ENCODE measurements around the gene KRTAP4-11.
"Not testable (repeated sequence)": the region's sequence is repeated elsewhere in the genome, so short reads cannot be mapped to it uniquely, and the experiment has no call there.

KRTAP4-11 gene

DNA sequence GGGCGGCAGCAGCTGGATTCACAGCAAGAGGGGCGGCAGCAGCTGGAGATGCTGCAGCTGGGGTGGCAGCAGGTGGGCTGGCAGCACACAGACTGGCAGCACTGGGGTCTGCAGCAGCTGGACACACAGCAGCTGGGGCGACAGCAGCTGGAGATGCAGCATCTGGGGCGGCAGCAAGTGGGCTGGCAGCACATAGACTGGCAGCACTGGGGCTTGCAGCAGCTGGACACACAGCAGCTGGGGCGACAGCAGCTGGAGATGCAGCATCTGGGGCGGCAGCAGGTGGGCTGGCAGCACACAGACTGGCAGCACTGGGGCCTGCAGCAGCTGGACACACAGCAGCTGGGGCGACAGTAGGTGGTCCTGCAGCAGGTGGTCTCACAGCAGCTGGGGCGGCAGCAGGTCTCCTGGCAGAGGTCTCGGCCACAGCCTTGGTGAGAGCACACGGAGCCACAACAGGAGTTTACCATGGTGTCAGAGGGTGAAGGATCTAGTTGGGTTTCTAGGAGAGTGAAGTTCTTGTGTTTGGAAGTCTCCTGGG lies at the start of gene KRTAP4-11:
Gene KRTAP4-11 (minus strand): TSS at position 528 of the 541 bp plus-strand sequence. CDS start 58 bp downstream, at position 470.
- H3K4me1 ChIP-seq (ENCODE audit: control insufficient read depth in 2 of 2, insufficient read depth in 2 of 2, low read length in 2 of 2); H3K27ac ChIP-seq (ENCODE audit: low read depth in 2 of 2, low read length in 2 of 2); H3K4me3 ChIP-seq (ENCODE audit: low read length in 2 of 2); H3K9me3 ChIP-seq (ENCODE audit: control insufficient read depth in 2 of 2, low read length in 2 of 2); H3K36me3 ChIP-seq (ENCODE audit: control insufficient read depth in 2 of 2, insufficient read depth in 2 of 2, low read length in 2 of 2); H3K27me3 ChIP-seq (ENCODE audit: control insufficient read depth in 2 of 2, insufficient read depth in 2 of 2, low read length in 2 of 2); H3K9ac ChIP-seq (ENCODE audit: low read depth in 1 of 2, low read length in 2 of 2): not testable (repeated sequence)

GRCh38 chr17:41167561-41167960 lies 49.4 kb upstream of the KRTAP4-11 start:
- H3K27ac ChIP-seq (ENCODE audit: low read depth in 2 of 2, low read length in 2 of 2), result no peak overlapping the region
- H3K4me1 ChIP-seq (ENCODE audit: control insufficient read depth in 2 of 2, insufficient read depth in 2 of 2, low read length in 2 of 2), result no peaks in the 10 kb centered on the region
- H3K9me3 ChIP-seq (ENCODE audit: control insufficient read depth in 2 of 2, low read length in 2 of 2), result no peaks in the 10 kb centered on the region

DNA sequence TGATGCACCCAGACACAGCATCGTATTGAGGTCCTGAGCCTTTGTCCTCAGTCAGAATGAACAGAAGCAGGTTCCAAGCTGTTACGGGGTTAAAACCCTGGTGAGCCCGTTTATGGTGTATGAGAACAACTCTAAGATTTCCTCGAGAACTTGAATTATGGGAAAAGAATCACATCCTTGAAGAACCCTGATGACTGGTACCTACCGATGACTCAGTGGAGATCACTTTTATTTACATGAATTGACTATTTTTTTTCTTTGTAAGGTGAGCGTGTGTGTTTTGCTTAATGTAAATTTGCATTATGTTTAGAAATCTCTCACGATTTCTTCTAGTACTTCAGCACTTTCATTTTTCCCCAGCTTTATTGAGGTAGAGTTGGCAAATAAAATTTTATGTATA lies 45.7 kb upstream of the KRTAP4-11 start:
- Histone ChIP-seq H3K27me3 (ENCODE audit: control insufficient read depth in 2 of 2, insufficient read depth in 2 of 2, low read length in 2 of 2) (peaks cover 0 to 3% of the 10 kb centered on the region in 2 donors), H3K9ac (ENCODE audit: low read depth in 1 of 2, low read length in 2 of 2) (no peak overlapping the region), H3K27ac (ENCODE audit: low read depth in 2 of 2, low read length in 2 of 2) (no peak overlapping the region), H3K9me3 (ENCODE audit: control insufficient read depth in 2 of 2, low read length in 2 of 2) (no peaks in the 10 kb centered on the region), H3K36me3 (ENCODE audit: control insufficient read depth in 2 of 2, insufficient read depth in 2 of 2, low read length in 2 of 2) (no peaks in the 10 kb centered on the region), H3K4me3 (ENCODE audit: low read length in 2 of 2) (no peak overlapping the region), H3K4me1 (ENCODE audit: control insufficient read depth in 2 of 2, insufficient read depth in 2 of 2, low read length in 2 of 2) (no peaks in the 10 kb centered on the region)

More at GRCh38 chr17:41167561-41167960, 49.4 kb upstream of the KRTAP4-11 start:
- no peak overlapping the region for H3K4me3 ChIP-seq (ENCODE audit: low read length in 2 of 2)
- no peaks in the 10 kb centered on the region for H3K36me3 ChIP-seq (ENCODE audit: control insufficient read depth in 2 of 2, insufficient read depth in 2 of 2, low read length in 2 of 2)
- H3K9ac ChIP-seq (ENCODE audit: low read depth in 1 of 2, low read length in 2 of 2), result no peak overlapping the region
- peaks cover 0 to 3% of the 10 kb centered on the region in 2 donors for H3K27me3 ChIP-seq (ENCODE audit: control insufficient read depth in 2 of 2, insufficient read depth in 2 of 2, low read length in 2 of 2)

GRCh38 chr17:41160648-41161047 lies 42.5 kb upstream of the KRTAP4-11 start, which contains the start of gene KRTAP4-4:
Gene KRTAP4-4, minus strand, starts transcription at chr17:41160748. Its CDS starts 57 bp downstream, at chr17:41160691.
- Histone ChIP-seq H3K27me3 (ENCODE audit: control insufficient read depth in 2 of 2, insufficient read depth in 2 of 2, low read length in 2 of 2) (peaks cover 0 to 3% of the 10 kb centered on the region in 2 donors), H3K4me1 (ENCODE audit: control insufficient read depth in 2 of 2, insufficient read depth in 2 of 2, low read length in 2 of 2) (no peaks in the 10 kb centered on the region), H3K9me3 (ENCODE audit: control insufficient read depth in 2 of 2, low read length in 2 of 2) (no peaks in the 10 kb centered on the region), H3K4me3 (ENCODE audit: low read length in 2 of 2) (no peak within 1 kb of the TSS), H3K9ac (ENCODE audit: low read depth in 1 of 2, low read length in 2 of 2) (no peak within 1 kb of the TSS), H3K36me3 (ENCODE audit: control insufficient read depth in 2 of 2, insufficient read depth in 2 of 2, low read length in 2 of 2) (no peaks in the 10 kb centered on the region), H3K27ac (ENCODE audit: low read depth in 2 of 2, low read length in 2 of 2) (no peak within 1 kb of the TSS)

- H3K36me3 ChIP-seq (ENCODE audit: control insufficient read depth in 2 of 2, insufficient read depth in 2 of 2, low read length in 2 of 2); H3K4me3 ChIP-seq (ENCODE audit: low read length in 2 of 2); H3K27ac ChIP-seq (ENCODE audit: low read depth in 2 of 2, low read length in 2 of 2); H3K9me3 ChIP-seq (ENCODE audit: control insufficient read depth in 2 of 2, low read length in 2 of 2); H3K9ac ChIP-seq (ENCODE audit: low read depth in 1 of 2, low read length in 2 of 2); H3K4me1 ChIP-seq (ENCODE audit: control insufficient read depth in 2 of 2, insufficient read depth in 2 of 2, low read length in 2 of 2); H3K27me3 ChIP-seq (ENCODE audit: control insufficient read depth in 2 of 2, insufficient read depth in 2 of 2, low read length in 2 of 2): not testable (repeated sequence)
Observed at GRCh38 chr17:41160190-41160589, 42.0 kb upstream of the KRTAP4-11 start.

- H3K36me3 ChIP-seq (ENCODE audit: control insufficient read depth in 2 of 2, insufficient read depth in 2 of 2, low read length in 2 of 2), result no peaks in the 10 kb centered on the region
- no peaks in the 10 kb centered on the region for H3K4me1 ChIP-seq (ENCODE audit: control insufficient read depth in 2 of 2, insufficient read depth in 2 of 2, low read length in 2 of 2)
- H3K9ac ChIP-seq (ENCODE audit: low read depth in 1 of 2, low read length in 2 of 2), result no peak overlapping the region
Observed at GRCh38 chr17:41153856-41154255, 35.7 kb upstream of the KRTAP4-11 start.

DNA sequence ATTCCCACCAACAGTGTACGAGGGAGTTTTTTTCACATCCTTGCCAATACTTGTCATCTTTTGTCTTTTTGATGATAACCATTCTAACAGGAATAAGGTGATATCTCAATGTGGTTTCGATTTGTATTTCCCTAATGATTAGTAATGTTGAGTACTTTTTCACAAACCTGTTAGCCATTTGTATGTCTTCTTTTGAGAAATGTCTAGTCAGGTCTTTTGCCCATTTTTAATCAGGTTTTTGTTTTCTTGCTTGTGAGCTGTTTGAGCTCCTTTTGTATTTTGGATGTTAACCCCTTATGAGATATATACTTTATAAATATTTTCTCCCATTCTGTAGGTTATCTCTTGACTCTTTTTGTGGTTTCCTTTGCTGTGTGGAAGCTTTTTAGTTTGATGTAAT lies 33.4 kb upstream of the KRTAP4-11 start:
- Histone ChIP-seq H3K4me3 (ENCODE audit: low read length in 2 of 2) (no peak overlapping the region), H3K36me3 (ENCODE audit: control insufficient read depth in 2 of 2, insufficient read depth in 2 of 2, low read length in 2 of 2) (no peaks in the 10 kb centered on the region), H3K9me3 (ENCODE audit: control insufficient read depth in 2 of 2, low read length in 2 of 2) (no peaks in the 10 kb centered on the region), H3K27ac (ENCODE audit: low read depth in 2 of 2, low read length in 2 of 2) (no peak overlapping the region), H3K9ac (ENCODE audit: low read depth in 1 of 2, low read length in 2 of 2) (no peak overlapping the region), H3K4me1 (ENCODE audit: control insufficient read depth in 2 of 2, insufficient read depth in 2 of 2, low read length in 2 of 2) (no peaks in the 10 kb centered on the region), H3K27me3 (ENCODE audit: control insufficient read depth in 2 of 2, insufficient read depth in 2 of 2, low read length in 2 of 2) (peaks cover 2 to 3% of the 10 kb centered on the region in 2 donors)

More at GRCh38 chr17:41153856-41154255, 35.7 kb upstream of the KRTAP4-11 start:
- Histone ChIP-seq H3K27me3 (ENCODE audit: control insufficient read depth in 2 of 2, insufficient read depth in 2 of 2, low read length in 2 of 2) (peaks cover 2 to 3% of the 10 kb centered on the region in 2 donors), H3K4me3 (ENCODE audit: low read length in 2 of 2) (no peak overlapping the region), H3K27ac (ENCODE audit: low read depth in 2 of 2, low read length in 2 of 2) (no peak overlapping the region), H3K9me3 (ENCODE audit: control insufficient read depth in 2 of 2, low read length in 2 of 2) (no peaks in the 10 kb centered on the region)

DNA sequence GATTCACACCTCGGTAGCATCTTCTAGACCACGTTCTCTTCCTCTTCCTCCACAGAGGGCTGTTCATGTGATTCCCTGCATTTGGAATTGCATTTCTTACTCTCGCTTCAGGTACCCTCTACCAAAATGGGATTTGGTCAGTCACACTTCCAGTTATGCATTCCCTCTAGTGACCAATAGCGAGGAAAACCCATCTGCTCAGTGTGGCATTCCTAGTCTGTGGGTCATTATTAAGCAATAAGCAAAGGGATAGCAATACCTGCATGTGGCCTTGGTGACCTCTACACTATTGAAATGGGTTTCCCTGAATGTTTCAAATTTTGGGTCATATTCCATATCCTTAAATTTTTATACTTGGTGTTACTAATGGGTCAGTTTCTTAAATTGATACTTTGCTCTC lies 31.9 kb upstream of the KRTAP4-11 start:
- Histone ChIP-seq H3K36me3 (ENCODE audit: control insufficient read depth in 2 of 2, insufficient read depth in 2 of 2, low read length in 2 of 2) (no peaks in the 10 kb centered on the region), H3K27me3 (ENCODE audit: control insufficient read depth in 2 of 2, insufficient read depth in 2 of 2, low read length in 2 of 2) (peaks cover 2 to 3% of the 10 kb centered on the region in 2 donors), H3K9me3 (ENCODE audit: control insufficient read depth in 2 of 2, low read length in 2 of 2) (no peaks in the 10 kb centered on the region), H3K9ac (ENCODE audit: low read depth in 1 of 2, low read length in 2 of 2) (no peak overlapping the region), H3K4me3 (ENCODE audit: low read length in 2 of 2) (no peak overlapping the region), H3K4me1 (ENCODE audit: control insufficient read depth in 2 of 2, insufficient read depth in 2 of 2, low read length in 2 of 2) (no peaks in the 10 kb centered on the region), H3K27ac (ENCODE audit: low read depth in 2 of 2, low read length in 2 of 2) (no peak overlapping the region)

DNA sequence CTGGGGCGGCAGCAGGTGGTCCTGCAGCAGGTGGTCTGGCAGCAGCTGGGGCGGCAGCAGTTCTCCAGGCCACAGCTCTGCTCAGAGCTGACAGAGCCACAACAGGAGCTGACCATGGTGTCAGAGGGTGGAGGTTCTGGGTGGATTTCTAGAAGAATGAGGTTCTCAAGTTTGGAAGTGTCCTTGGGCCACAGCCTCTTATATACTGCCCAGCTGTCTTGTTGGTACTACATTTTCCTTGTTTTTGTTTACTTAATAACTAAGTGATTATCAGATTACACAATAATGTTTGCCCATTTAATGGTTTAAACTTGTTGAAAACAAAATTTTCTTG lies 31.4 kb upstream of the KRTAP4-11 start, which contains the start of gene KRTAP4-5:
Gene KRTAP4-5 (minus strand): TSS at position 174 of the 334 bp plus-strand sequence. CDS start 58 bp downstream, at position 116.
- Histone ChIP-seq H3K27ac (ENCODE audit: low read depth in 2 of 2, low read length in 2 of 2) (no peak within 1 kb of the TSS), H3K27me3 (ENCODE audit: control insufficient read depth in 2 of 2, insufficient read depth in 2 of 2, low read length in 2 of 2) (peaks cover 2 to 3% of the 10 kb centered on the region in 2 donors), H3K36me3 (ENCODE audit: control insufficient read depth in 2 of 2, insufficient read depth in 2 of 2, low read length in 2 of 2) (no peaks in the 10 kb centered on the region), H3K9me3 (ENCODE audit: control insufficient read depth in 2 of 2, low read length in 2 of 2) (no peaks in the 10 kb centered on the region), H3K4me3 (ENCODE audit: low read length in 2 of 2) (no peak within 1 kb of the TSS), H3K4me1 (ENCODE audit: control insufficient read depth in 2 of 2, insufficient read depth in 2 of 2, low read length in 2 of 2) (no peaks in the 10 kb centered on the region), H3K9ac (ENCODE audit: low read depth in 1 of 2, low read length in 2 of 2) (no peak within 1 kb of the TSS)

DNA sequence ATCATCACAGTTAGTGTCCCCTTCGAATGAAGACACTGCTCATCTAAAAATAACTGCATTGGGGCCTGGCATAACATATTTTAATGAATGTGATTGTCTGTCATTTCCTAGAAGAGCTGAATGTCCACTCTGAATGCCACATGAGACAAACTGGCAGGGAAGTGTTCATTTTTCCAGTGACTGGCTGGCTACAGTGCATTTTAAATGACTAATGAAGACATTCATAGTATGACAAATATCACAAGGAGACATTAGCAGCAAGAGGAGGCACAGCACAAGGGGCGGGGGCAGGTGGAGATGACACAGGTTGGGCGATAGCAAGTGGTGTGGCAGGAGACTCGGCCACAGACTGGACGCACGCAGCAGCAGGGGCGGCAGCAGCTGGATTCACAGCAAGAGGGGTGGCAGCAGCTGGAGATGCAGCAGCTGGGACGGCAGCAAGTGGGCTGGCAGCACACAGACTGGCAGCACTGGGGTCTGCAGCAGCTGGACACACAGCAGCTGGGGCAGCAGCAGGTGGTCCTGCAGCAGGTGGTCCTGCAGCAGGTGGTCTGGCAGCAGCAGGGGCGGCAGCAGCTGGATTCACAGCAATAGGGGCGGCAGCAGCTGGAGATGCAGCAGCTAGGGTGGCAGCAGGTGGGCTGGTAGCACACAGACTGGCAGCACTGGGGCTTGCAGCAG lies 30.9 kb upstream of the KRTAP4-11 start:
- not testable (repeated sequence) for H3K27ac ChIP-seq (ENCODE audit: low read depth in 2 of 2, low read length in 2 of 2); H3K27me3 ChIP-seq (ENCODE audit: control insufficient read depth in 2 of 2, insufficient read depth in 2 of 2, low read length in 2 of 2); H3K36me3 ChIP-seq (ENCODE audit: control insufficient read depth in 2 of 2, insufficient read depth in 2 of 2, low read length in 2 of 2); H3K4me1 ChIP-seq (ENCODE audit: control insufficient read depth in 2 of 2, insufficient read depth in 2 of 2, low read length in 2 of 2); H3K9ac ChIP-seq (ENCODE audit: low read depth in 1 of 2, low read length in 2 of 2); H3K4me3 ChIP-seq (ENCODE audit: low read length in 2 of 2); H3K9me3 ChIP-seq (ENCODE audit: control insufficient read depth in 2 of 2, low read length in 2 of 2)

Data from mucosa of rectum (tissue), 2 donors.